KOPT-K1 (cell line): ENCODE results near the gene FOXA2.
"Not testable (repeated sequence)": the region's sequence is repeated elsewhere in the genome, so short reads cannot be mapped to it uniquely, and the experiment has no call there.

Experiments
- H3K27ac ChIP-seq: fragments of 200-600 bp; sonication (generic); 2 replicates; pipeline ENCODE4 v1.5.1; 2016; ENCODE audit warnings: antibody characterized with exemption, mild to moderate bottlenecking, low read depth, low read length; ENCODE audit not compliant: poor library complexity, severe bottlenecking
- H3K36me3 ChIP-seq: fragments of 200-600 bp; sonication (generic); 2 replicates; pipeline ENCODE4 v1.5.1; 2017; ENCODE audit warnings: antibody characterized with exemption, mild to moderate bottlenecking, low read length, moderate library complexity; ENCODE audit not compliant: insufficient read depth
- H3K9me3 ChIP-seq: fragments of 200-600 bp; sonication (generic); 2 replicates; pipeline ENCODE4 v1.5.1; 2017; ENCODE audit warnings: antibody characterized with exemption, low read length, mild to moderate bottlenecking; ENCODE audit not compliant: insufficient read depth, poor library complexity, severe bottlenecking

The FOXA2 gene

DNA sequence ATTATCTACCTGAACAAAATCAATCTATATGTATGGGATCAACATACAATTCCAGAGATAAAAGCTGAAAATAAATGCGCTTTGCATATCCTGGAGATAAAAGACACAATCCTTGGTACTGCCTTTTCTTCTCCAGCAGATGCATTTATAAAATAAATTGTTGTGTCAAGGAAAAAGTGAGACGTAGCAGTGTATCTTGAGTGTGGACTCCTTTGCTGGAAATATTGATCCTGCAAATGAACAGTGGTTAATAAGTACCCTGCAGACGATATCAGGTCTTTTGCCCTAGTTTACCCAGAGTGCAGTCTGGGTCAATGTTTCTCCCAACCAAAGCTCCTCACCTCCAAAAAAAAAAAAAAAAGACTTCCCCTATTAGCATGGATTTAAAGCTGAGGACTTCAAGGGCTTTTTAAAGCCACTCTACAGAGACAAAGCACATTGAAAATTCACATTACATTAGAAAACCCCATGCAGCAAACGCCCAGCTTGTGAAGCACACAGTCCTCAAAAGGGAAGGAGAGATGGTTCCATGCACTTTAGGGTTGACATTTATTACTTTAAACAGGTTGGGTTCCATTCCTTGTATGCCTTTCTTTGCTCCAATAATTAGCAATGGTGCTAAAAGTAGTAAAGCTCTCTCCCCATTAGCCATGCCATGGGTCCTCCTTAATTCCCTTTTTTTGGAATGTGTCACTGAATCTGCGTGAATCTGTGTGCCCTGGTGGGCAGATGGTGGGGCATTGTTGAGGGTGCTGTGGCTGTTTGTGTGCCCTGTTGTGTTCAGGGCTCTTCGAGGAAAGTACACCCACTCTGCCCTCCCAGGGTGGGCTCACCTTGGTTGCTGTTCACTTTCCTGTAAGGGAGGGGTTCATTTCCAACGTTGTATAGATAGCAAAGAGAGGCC is 21.1 kb downstream of the FOXA2 start:
- no peak overlapping the region for H3K27ac ChIP-seq
- peaks cover 10% of the 10 kb centered on the region for H3K9me3 ChIP-seq
- no peaks in the 10 kb centered on the region for H3K36me3 ChIP-seq

DNA sequence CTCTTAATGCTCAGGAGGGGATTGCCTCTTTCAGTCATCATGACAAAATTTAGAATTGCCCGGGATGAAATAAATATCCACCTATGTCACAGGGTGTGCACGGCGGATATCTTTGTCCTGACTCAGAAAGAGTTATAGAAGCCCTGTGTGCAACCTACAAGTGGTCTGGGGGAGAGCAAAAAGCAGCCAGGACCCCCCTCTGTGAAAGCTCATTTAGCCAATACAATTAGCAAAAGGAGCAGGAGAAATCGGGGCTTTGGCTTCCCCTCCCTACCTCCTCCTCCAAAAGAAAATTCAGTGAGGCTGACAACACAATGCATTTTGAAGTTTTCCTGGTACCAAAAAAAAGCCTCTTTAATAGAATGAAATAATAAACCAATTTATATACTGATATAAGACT is 21.8 kb downstream of the FOXA2 start:
- Histone ChIP-seq H3K27ac (no peak overlapping the region), H3K9me3 (peaks cover 5% of the 10 kb centered on the region), H3K36me3 (no peaks in the 10 kb centered on the region)

DNA sequence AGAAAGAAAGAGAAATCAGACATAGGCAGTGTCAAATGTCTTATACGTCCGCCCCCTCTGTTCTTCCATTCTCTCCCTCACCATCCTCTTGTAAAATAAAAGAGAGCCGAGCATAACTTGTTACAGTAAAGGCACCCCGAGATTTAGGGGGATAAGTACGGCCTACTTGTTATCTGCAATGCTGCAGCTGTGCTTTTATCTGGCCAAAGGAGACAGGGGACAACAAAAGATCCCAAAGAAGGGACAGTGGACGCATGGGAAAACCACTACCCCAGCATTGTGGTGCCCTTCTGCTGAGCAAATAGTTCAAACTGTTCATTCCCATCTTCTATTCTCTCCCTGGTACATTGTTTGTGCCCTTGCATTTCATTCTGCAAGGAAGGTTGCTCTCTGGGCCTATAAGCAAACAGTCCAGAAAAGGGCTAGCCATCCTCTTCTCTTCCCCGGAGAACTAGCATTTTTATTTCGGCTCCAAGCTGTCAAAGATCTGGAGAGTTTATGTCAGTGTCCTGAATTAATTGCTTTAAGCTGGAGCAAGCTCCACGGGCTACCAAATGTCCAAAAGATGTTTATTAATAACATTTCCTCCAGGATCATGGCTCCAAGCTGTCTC is 22.3 kb downstream of the FOXA2 start:
- Histone ChIP-seq H3K27ac (no peak overlapping the region), H3K36me3 (no peaks in the 10 kb centered on the region), H3K9me3 (peaks cover 5% of the 10 kb centered on the region)

DNA sequence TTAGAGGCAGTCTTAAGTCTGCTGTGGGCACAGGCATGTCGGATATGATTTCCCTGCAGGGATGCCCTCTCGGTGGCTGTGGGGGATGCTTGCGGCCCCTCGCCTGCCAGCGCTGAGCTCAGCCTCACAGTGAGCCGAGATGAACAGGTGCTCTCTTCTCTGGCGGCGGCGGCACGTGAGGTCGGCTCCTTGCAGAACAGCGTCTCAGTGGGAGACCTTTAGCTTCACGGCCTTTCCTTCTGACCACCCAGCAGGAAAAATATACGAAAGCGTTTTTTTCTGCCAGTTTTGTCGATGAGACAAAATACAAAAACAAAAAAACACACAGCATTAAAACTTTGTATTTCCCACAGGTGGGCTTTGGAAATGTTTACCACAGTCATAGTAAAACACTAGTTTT is 23.6 kb downstream of the FOXA2 start:
- H3K36me3 ChIP-seq, result no peaks in the 10 kb centered on the region
- peaks cover 5% of the 10 kb centered on the region for H3K9me3 ChIP-seq
- H3K27ac ChIP-seq, result no peak overlapping the region

DNA sequence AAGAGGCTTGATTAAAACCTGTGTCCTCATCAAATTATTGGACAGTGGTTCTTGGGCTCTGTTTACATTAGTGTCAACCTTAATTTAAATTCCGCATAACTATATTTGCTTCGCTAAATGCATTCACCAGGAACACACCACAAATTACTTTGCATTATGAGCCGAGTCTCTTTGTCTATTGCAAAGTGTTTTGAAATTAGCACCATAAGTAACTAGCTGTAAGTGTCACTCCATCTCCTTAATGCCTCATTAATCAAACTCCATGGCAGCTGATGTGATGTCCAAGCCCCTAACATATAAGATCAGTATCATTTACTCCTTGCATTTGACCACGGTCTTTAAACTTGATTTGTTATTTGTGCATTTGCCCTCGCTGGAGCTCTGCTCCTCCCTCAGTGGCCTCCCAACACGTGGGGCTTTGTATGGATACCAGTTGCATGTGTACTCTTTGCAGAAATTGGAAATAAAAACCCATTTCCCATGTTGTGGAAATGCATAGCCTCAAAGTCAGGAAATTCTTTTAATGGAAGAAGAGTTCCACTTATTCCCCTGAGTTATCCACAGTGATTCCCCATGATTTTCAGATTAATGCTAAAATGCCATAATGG is 24.6 kb downstream of the FOXA2 start:
- Histone ChIP-seq H3K36me3 (no peaks in the 10 kb centered on the region), H3K9me3 (peaks cover 5% of the 10 kb centered on the region), H3K27ac (no peak overlapping the region)

GRCh38 chr20:22557403-22558276 is 26.7 kb downstream of the FOXA2 start:
- Histone ChIP-seq H3K36me3 (no peaks in the 10 kb centered on the region), H3K9me3 (peaks cover 5% of the 10 kb centered on the region), H3K27ac (no peak overlapping the region)

DNA sequence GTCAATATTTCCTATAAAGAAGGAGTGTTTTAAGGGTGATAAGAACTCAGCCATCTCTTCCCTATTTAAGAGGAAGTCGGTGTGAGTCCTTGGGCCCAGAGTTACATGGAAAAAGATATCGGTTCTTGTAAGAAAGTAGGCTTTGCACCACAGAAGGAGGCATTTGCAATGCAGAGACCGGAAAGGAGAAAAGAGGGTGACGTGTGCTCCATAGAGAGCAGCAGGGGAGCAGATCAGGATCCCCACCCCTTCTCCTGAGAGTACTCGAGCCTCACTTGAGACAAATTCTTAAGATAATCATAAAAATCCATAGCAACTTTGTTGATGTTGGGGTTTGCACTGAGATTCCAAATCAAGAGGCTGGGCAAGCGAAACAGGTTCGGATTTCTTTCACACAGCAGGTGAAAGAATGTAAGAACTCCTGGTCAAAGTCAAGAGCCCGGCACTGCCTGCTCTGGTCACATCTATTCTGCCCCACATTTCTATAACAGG is 27.8 kb downstream of the FOXA2 start:
- Histone ChIP-seq H3K36me3 (no peaks in the 10 kb centered on the region), H3K9me3 (peaks cover 5% of the 10 kb centered on the region), H3K27ac (no peak overlapping the region)

- H3K36me3 ChIP-seq, result no peaks in the 10 kb centered on the region
- H3K9me3 ChIP-seq, result peaks cover 4% of the 10 kb centered on the region
- H3K27ac ChIP-seq, result no peak overlapping the region
Measured at GRCh38 chr20:22555791-22556564, 28.4 kb downstream of the FOXA2 start.

GRCh38 chr20:22554391-22554790 is 30.0 kb downstream of the FOXA2 start:
- Histone ChIP-seq H3K27ac (no peak overlapping the region), H3K36me3 (no peaks in the 10 kb centered on the region), H3K9me3 (no peaks in the 10 kb centered on the region)

DNA sequence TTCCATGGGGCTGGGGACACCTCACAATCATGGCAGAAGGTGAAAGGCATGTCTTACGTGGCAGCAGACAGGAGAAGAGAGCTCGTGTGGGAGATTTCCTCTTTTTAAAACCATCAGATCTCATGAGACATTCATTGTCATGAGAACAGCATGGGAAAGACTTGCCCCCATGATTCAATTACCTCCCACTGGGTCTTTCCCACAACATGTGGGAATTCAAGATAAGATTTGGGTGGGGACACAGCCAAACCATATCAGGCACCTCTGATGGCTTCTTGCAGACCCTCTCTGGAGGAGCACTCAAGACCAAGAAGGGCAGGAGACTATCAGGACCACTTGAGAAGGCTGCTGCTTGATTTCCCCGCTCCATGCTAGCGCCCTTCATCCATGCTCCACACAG is 33.9 kb downstream of the FOXA2 start:
- H3K9me3 ChIP-seq, H3K27ac ChIP-seq, H3K36me3 ChIP-seq: not testable (repeated sequence)

GRCh38 chr20:22548040-22548439 is 36.3 kb downstream of the FOXA2 start:
- Histone ChIP-seq H3K27ac (no peak overlapping the region), H3K36me3 (no peaks in the 10 kb centered on the region), H3K9me3 (no peaks in the 10 kb centered on the region)

GRCh38 chr20:22546344-22546743 is 38.0 kb downstream of the FOXA2 start:
- H3K9me3 ChIP-seq, result no peaks in the 10 kb centered on the region
- no peaks in the 10 kb centered on the region for H3K36me3 ChIP-seq
- no peak overlapping the region for H3K27ac ChIP-seq

DNA sequence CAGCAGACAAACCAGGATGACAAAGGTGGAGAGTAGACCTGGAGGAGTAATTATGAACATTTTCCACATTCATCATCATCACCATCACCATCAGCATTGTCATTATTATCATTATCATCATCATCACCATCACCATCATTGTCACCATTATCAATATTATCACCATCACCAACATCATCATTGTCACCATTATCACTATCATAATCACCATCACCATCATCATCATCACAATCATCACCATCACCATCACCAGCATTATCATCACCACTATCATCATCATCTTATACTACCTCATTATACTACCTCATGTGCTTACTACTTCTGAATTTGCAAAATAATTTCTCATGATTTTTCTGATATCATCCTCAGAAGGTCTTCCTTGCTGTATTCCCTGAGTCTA is 39.3 kb downstream of the FOXA2 start:
- no peak overlapping the region for H3K27ac ChIP-seq
- H3K9me3 ChIP-seq, result no peaks in the 10 kb centered on the region
- no peaks in the 10 kb centered on the region for H3K36me3 ChIP-seq

GRCh38 chr20:22544462-22544861 is 39.9 kb downstream of the FOXA2 start:
- H3K27ac ChIP-seq, result no peak overlapping the region

More at GRCh38 chr20:22544462-22544861, 39.9 kb downstream of the FOXA2 start:
- H3K36me3 ChIP-seq, result no peaks in the 10 kb centered on the region
- H3K9me3 ChIP-seq, result no peaks in the 10 kb centered on the region
